Ammon's horn (tissue), 1 donor: Measurements from ENCODE around the gene SPAG16.
"Not testable (repeated sequence)": the region's sequence is repeated elsewhere in the genome, so short reads cannot be mapped to it uniquely, and the experiment has no call there.

Experiments used
- DNase-seq: peaks from one replicate; pipeline ENCODE4 v3.0.0-alpha.2; 2016; ENCODE audit warnings: low spot score

SPAG16 gene

DNA sequence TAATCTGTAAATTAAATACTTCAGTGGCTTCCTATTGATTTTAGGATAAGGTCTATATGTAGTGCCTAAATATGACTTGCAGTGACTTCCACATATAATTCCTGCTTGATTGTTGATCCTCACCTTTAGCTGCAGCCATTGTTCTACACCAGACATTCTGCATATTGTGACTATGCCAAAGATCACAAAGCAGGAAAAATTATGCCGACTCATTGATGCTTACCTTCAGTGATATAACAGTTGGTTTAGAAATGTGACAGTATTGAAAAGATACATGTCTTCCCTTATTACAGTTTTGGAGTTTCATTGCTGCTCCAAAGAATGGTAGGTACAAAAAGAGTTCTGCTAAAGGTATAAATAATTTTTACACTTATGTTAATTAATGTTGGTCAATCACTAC is 12.3 kb upstream of the SPAG16 start:
- no peak for DNase-seq

DNA sequence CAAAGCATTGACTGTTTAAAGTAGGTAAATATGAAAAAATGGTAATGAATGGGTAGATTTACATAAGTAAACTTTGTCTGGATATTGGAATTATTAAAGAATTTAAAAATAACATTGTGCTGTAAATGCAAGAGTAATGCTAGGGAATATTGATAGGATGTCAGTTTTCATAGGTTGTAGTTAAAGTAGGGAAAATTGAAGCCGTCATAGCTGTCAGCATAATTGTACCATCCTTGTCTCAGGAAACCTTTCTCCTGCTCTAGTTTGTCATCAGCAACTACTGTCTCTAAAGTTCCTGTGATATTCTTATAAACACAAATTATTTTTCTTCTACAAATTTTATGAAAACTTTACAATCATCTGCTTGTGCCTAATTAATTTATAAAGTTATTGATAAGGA is 10.1 kb upstream of the SPAG16 start:
- DNase-seq = no peak

DNA sequence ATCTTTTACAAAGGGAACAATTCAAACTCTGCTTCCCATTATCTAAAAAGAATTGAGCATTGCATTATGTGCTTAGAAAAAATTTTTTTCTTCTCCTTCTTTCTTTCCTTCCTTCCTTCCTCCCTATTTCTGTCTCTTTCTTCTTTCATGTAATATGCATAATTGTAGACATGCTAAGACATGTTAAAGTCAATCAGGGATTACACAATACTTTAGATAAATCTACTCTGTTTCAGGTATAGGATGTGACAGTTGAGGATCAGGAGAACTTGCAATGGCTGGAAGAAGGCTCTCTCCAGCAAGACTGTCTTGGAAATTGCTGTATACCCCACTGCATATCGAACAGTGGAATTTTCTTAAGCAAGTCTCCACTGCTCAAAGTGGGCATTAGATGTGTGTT is 9.0 kb upstream of the SPAG16 start:
- DNase-seq = no peak

DNA sequence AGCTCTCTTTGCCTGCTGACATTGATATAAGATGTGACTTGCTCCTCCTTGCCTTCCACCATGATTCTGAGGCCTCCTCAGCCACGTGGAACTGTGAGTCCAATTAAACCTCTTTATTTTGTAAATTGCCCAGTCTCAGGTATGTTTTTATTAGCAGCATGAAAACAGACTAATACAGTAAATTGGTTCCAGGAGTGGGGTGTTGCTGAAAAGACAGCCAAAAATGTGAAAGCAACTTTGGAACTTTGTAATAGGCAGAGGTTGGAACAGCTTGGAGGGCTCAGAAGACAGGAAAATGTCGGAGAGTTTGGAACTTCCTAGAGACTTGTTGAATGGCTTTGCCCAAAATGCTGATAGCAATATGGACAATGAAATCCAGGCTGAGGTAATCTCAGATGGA is 7.1 kb upstream of the SPAG16 start:
- DNase-seq = not testable (repeated sequence)

DNA sequence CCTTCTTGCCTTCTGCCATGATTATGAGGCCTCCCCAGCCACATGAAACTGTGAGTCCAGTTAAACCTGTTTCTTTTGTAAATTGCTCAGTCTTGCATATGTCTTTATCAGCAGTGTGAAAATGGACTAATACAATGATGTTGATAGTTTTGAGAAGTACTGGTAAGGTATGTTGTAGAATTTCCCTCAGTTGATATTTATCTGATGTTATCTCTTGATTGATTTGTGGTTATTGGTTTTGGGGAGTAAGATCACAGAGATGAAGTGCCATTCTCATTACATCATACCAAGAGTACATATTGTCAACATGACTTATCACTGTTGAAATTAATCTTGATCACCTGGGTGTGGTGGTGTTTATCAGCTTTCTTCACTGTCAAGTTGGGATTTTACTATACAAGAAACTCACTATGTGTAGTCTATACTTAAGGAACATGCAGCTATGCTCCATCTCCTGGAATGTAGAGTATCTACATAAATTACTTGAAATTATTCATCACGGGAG is 5.1 kb upstream of the SPAG16 start:
- DNase-seq = no peak

DNA sequence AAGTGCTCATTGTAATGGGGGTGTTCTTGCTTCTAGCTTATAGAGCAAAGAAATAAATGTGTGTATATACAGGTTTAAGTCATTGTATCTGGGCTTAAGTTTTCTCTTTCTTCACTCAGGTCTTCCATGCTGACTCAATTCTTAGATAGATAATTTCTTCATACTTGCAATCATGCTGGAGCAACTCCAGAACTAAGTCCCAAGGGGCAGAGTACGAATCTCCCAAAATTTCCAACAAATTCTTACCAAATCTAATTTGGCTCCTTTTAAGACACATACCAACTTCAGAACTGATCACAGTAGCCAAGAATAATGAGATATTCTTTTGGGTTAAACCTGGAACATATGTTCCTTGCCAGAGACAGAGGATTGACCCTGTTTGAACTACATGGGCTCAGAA is 4.3 kb upstream of the SPAG16 start:
- DNase-seq = no peak

DNA sequence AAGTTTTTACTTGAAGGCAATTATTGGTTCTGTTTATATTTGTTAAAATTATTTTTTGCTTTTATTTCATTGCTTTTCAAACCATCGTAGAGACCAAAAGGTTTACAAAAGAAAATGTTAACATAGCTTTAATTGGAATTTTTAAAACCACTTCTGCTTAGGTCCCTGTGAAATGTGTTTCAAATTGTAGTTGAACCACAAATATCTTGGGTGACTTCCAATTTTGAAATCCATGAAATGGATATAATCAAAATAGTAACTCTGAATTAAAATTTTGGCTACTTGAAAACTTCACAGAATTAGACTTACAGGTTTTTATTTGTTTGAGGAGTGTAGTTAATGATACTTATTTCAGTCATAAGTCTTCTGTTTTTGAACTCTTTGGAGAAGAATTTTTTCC is 3.1 kb upstream of the SPAG16 start:
- no peak for DNase-seq

DNA sequence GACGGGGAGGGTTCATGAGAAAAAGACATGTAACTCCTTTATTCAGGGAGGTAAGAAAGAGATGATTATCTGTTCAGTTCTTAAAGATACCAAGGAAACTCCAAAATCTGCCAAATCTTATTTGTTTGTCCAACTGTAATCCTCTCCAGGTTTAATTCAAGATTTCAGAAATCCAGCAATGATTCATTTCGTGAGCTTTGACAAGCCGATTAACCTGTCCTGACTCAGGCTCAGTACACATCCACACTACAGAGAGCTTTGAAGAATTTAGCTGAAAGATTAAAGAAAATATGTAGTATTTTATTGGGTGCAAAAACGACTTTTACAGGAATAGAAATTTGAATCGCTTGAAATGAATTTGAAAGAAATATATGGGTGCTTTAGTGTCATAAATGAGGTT is 1.1 kb downstream of the SPAG16 start:
- DNase-seq = no peak

DNA sequence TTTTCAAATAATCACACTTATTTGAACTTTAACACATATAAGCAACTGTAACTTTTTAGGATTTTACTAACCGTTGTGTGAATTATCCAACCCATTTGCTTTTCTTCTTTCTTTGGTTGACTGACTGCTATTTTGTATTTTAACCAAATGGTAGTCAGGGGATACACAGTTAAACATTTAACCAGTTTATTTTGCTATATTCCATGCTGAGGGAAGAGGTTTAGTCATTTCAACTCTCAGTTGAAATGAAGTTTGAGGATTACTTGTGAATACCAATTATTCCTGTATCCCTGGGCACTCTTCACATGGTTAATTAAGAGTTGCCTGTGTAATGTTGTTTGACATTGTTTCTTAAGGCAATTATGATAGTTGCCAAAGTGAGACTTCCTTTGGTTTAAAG is 1.9 kb downstream of the SPAG16 start:
- no peak for DNase-seq

DNA sequence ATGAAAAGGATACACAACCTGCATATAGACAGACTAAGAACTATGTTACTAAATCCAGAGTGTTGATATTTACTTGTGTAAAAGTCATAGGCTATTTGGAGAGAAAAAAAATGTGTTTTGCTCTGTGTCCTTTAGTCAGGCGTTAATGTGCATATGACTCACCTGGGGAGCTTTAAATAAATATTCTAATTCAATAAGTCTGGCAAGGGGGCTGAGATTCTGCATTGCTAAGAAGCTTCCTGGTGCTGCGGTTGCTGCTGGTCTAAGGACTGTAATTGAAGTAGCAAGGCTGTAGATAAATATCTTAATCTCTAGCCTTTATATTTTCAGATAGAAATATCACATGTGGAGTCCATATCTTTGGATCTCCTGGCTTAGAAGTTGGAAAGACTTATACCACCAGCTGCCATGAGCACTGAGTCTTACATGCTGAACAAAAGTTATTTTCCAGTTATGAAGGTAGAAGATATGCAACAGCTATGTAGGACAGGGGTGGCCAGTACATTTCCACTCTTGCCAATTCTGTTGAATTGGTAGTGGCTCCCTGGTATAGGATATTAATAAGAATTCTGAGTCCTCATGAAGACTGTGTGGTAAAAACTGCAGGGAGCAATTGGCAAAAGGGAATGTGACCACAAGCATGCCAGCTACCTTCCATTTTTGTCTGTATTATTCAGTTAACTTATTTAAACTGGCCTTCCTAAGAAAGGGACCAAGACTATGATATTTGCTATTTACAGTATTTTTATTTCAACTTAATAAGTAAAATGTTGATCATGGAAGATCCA is 4.8 kb downstream of the SPAG16 start:
- no peak for DNase-seq

DNA sequence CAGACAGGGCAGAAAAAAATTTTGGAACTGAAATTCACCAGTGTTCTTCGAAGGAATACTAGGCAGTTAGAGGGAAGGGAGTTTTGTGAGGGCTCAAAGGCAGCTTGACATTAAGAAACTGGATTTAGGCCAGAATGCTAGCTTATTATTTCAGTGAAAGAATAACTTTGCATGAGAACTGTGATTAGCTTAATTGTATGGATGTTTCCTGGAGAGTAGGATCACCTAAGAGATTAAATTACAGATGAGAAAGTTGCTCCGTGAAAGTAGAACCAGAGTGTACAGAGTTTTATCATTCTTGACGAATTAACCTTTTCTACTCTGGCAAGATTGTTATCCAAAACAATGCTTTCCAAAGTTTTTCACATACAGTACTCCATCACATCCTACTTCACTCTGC is 6.2 kb downstream of the SPAG16 start:
- DNase-seq = no peak

DNA sequence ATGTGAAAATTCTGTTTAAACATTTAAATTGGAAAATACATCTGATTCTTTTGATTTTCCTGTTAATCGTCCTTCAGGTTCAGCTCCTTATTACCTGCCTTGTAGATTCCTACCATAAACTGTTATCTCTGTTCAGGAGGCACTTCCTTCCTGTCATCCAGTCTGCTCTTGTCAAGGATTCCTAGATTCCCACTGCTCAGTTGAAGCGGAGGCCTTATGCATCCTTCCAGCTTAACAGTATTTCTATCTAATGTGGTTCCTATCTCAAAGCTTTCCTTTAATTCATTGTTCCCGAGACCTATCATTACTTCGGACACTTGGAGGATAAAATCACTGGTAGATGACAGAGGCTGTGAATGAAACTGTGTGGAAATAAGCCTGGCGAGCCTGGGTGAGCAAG is 12.0 kb downstream of the SPAG16 start:
- DNase-seq = no peak

DNA sequence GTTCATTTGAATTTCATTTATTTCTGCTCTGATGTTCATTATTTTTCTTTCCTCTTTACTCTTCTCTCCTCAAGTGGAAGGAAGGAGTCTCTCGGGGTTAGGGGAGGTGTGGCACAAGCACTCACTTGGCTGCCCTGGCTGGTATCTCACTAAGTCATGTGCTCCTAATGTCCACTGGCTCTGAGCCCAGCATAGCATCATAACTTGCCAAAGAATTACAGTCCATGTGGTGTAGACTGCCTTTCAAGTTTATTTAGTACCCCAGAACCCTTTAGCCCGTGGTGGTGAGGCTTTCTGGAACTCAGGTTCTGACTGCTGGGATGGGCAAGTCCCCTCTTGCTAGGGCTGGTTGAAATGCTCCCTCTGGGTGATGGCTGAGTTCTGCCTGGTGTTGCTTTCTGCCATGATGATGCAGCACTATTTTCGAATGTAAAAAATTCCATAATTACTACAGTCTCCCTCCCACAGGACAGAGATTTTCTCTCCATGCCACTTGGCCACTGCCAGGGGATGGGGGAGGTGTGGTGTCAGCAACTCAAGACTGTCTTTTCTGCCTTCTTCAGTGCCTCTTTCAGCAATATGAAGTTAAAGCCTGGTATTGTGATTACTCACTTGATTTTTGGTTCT is 22.2 kb downstream of the SPAG16 start:
- DNase-seq = no peak

DNA sequence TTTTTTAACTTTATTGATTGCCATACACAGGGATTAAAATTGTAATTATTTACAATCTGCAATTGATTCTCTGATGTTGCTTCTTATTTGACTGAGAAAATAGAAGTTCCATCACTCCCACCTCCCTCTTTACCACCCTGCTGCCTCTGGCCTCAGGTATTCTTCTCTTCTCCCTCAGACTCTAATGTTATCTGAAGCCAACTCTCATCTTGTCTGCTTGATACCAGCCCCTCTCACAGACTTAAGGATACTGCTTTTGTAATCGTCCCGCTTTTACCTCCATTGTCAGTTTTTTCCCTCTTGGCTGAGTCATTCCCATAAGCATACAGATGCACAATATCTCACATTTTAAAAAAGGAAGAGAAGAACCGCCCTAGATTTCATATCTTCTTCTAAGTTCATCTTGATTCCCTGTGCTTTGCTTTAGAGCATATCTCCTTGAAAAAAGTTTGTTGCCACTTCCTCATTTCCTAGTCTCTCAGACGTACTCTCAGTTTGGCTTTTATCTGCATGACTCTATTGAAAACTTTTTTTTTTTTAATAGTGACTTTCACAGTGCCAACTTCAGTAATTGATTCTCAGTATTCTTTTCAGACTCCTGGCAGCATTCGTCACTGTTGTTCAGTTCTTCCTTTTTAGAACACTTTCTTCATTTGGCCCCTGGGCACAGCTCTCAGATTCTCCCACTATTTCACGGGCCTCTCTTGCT is 31.1 kb downstream of the SPAG16 start:
- no peak for DNase-seq

DNA sequence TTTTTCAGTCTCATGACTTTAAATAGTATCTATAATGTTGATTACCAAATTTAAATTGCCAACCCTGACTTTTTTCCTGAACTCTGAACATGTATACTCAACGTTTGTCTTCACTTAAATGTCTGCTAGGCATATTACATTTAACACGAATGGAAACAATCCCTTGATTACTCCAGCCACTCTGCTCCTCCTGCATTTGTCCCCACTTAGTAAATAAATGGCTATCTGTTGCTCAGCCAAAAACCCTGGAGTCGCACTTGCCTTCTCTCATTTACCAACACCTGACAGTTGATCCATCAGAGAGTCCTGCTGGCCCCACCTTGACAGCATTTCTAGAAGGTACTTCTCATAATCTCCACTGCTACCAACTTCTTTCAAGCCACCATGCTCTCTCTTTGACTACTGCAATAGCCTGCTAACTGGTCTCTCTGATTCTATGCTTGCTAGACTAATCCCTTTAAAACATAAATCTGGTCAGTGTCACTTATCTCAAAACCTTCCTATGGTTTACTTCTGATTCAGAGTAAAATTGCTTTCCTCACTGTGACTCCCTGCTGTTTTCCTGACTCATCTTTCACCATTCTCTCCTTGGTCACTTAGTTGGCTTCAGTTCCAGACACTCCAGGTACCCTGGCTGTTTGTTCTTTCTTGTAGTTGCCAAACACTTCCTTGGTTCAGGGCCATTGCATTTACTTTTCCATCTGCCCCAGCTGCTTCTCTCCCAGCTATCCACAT is 31.9 kb downstream of the SPAG16 start:
- no peak for DNase-seq

DNA sequence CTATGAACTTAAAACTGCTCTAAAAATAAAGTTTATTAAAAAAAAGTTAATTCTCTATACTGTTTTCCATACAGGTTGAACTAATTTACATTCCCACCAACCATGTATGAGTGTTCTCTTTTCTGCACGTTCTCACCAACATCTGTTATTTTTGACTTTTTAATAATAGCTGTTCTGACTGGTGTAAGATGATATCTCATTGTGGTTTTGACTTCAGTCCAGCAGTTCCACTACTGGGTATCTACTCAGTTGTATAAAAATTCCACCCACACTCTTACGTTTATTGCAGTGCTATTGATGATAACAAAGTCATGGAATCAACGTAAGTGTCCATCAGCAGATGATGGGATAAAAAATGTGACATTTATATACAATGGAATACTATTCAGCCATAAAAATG is 33.7 kb downstream of the SPAG16 start:
- DNase-seq = no peak

DNA sequence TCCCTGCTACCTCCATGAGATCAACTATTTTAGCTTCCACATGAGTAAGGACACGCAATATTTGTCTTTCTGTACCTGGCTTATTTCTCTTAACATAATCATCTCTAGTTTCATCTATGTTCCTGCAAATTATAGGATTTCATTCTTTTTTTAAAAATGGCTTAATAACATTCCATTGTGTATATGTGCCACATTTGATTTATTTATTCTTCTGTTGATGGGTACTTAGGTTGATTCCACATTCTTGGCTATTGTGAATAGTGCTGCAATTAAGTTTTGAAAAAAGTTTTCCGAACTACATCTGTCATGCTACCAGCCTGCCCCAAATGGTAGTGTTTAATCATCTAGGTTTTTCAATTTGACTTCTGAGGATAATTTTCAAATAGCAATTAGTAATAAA is 36.3 kb downstream of the SPAG16 start:
- DNase-seq = no peak

DNA sequence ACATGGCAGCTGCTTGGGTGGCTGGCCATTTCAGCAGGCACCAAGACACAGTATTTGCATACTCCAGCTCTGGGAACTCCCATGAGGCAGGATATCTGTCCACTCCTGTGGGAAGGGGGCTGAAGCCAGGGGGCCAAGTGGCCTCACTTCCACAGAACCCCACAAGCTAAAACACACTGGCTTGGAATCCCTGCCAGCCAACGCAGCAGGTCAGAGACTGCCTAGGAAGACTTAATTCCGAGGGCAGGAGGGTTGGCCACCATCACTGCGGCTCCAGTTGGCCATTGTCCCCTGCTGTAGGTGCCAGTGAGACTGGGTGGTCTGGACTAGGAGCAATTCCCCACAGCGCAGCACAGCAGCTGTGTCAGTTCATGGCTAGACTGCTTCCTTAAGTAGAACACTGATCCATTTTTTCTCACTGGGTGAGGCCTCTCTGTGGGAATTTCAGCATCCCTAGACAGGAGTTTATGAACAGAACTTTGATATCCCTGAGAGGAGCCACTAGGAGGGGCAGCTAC is 52.0 kb downstream of the SPAG16 start:
- DNase-seq = no peak

DNA sequence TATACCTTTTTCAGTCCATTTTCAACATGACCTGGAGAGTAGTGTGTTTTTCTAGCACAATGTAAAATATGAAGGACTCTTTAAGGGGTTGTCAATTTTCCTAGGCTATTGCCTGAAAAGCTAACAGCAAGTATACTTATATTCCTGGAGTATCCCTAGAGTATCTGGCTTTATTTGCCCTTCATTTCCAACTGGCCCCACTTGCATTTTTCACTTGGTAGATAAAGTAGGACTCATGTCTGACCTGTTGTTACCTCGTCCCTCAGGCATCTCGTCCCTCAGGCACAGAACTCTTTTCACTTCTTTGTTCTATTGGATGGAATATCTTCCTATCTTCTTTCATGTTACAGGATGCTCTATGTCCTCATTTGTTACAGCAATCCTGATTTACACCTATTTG is 69.2 kb downstream of the SPAG16 start:
- DNase-seq = no peak

DNA sequence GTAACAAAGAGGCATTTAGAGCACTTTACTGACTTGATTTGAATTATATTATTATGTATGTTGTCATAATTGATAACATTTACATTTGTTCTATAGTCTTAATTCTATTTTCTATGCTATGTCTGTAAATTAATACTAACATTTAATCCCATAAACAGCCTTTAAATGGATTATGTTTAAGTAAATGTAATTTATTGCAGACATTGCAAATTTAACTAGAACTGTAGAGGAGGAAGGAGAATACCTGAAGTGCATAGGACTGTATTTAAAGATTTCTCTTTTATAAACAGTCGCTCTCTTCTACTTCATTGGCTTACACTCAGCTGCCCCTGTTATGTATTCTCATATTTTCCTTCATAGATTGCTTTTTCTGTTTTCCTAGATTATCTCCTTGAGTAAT is 92.4 kb downstream of the SPAG16 start:
- no peak for DNase-seq

DNA sequence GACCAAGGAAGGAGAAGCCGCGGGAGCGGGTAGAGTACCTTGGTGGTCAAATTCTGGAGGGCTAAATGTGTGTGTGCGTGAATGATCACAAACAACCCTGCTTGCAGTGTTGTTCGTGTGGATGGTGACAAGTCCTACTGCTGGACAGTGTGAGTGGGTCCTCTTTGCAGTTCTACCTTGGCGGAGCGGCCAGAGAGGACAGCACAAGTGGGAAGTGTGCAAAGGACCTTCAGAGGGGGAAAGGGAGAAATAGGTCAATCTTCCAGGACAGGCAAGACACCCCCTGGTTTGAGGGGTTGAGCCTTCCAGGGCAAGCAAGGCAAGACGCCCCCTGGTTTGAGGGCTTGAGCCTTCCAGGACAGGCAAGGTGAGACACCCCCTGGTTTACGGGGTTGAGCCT is 122.8 kb downstream of the SPAG16 start:
- DNase-seq = not testable (repeated sequence)

DNA sequence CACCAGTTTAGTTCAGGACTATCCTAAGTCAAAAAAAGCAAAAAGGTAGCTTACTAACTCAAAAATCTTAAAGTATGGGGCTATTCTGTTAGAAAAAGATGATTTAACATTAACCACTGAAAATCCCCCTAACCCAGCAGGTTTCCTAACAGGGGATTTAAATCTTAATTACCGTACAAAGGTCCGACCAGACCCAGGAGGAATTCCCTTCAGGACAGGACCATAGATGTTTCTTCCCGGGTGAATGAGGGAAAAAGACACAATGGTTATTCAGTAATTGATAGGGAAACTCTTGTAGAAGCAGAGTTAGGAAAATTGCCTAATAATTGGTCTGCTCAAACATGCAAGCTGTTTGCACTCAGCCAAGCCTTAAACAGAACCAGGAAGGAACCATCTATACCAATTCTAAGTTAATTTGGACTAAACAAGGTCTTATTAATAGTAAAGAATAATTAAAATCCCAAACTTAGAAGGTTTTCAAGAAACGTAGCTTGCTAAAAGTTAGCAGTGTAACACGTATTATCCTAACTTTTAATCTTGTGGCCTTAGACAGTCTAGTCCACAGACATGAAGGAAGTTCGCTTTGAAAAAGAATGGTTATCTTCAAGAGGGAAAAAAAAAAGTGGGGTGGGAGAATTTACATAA is 124.3 kb downstream of the SPAG16 start:
- DNase-seq = not testable (repeated sequence)
